ENCODE measurements around the gene RASA1. TPM values are rescaled to one million over a fixed set of nuclear protein-coding genes. Genes with fewer than 3 reads are reported as not detected.

The RASA1 gene
- total and polyA plus RNA-seq, 9 of the 15 experiments (the other 6 are each of a cell fraction or from before 2014, with no cell fraction given): 3.2 to 17.3 (median 9.2) TPM

DNA sequence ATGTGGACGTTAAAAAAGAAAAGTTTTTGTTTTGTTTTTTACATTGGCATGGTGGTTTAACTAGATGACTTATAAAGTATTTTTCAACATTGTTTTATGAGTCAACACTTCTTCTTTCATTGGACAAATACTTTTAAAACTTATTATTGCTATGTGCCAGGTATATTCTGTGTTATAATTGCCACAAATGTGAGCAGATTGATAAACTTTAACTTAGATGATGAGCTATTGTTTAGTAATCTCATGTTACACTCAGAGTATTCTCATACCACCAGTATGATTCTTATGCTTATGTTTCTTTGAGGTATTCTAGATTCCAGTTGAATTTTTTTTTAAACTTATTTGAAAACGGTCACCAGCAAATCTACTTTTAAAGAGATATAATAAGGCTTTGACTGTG is 60.3 kb downstream of the RASA1 start (continued):
- TF ChIP-seq, protein P1, sequence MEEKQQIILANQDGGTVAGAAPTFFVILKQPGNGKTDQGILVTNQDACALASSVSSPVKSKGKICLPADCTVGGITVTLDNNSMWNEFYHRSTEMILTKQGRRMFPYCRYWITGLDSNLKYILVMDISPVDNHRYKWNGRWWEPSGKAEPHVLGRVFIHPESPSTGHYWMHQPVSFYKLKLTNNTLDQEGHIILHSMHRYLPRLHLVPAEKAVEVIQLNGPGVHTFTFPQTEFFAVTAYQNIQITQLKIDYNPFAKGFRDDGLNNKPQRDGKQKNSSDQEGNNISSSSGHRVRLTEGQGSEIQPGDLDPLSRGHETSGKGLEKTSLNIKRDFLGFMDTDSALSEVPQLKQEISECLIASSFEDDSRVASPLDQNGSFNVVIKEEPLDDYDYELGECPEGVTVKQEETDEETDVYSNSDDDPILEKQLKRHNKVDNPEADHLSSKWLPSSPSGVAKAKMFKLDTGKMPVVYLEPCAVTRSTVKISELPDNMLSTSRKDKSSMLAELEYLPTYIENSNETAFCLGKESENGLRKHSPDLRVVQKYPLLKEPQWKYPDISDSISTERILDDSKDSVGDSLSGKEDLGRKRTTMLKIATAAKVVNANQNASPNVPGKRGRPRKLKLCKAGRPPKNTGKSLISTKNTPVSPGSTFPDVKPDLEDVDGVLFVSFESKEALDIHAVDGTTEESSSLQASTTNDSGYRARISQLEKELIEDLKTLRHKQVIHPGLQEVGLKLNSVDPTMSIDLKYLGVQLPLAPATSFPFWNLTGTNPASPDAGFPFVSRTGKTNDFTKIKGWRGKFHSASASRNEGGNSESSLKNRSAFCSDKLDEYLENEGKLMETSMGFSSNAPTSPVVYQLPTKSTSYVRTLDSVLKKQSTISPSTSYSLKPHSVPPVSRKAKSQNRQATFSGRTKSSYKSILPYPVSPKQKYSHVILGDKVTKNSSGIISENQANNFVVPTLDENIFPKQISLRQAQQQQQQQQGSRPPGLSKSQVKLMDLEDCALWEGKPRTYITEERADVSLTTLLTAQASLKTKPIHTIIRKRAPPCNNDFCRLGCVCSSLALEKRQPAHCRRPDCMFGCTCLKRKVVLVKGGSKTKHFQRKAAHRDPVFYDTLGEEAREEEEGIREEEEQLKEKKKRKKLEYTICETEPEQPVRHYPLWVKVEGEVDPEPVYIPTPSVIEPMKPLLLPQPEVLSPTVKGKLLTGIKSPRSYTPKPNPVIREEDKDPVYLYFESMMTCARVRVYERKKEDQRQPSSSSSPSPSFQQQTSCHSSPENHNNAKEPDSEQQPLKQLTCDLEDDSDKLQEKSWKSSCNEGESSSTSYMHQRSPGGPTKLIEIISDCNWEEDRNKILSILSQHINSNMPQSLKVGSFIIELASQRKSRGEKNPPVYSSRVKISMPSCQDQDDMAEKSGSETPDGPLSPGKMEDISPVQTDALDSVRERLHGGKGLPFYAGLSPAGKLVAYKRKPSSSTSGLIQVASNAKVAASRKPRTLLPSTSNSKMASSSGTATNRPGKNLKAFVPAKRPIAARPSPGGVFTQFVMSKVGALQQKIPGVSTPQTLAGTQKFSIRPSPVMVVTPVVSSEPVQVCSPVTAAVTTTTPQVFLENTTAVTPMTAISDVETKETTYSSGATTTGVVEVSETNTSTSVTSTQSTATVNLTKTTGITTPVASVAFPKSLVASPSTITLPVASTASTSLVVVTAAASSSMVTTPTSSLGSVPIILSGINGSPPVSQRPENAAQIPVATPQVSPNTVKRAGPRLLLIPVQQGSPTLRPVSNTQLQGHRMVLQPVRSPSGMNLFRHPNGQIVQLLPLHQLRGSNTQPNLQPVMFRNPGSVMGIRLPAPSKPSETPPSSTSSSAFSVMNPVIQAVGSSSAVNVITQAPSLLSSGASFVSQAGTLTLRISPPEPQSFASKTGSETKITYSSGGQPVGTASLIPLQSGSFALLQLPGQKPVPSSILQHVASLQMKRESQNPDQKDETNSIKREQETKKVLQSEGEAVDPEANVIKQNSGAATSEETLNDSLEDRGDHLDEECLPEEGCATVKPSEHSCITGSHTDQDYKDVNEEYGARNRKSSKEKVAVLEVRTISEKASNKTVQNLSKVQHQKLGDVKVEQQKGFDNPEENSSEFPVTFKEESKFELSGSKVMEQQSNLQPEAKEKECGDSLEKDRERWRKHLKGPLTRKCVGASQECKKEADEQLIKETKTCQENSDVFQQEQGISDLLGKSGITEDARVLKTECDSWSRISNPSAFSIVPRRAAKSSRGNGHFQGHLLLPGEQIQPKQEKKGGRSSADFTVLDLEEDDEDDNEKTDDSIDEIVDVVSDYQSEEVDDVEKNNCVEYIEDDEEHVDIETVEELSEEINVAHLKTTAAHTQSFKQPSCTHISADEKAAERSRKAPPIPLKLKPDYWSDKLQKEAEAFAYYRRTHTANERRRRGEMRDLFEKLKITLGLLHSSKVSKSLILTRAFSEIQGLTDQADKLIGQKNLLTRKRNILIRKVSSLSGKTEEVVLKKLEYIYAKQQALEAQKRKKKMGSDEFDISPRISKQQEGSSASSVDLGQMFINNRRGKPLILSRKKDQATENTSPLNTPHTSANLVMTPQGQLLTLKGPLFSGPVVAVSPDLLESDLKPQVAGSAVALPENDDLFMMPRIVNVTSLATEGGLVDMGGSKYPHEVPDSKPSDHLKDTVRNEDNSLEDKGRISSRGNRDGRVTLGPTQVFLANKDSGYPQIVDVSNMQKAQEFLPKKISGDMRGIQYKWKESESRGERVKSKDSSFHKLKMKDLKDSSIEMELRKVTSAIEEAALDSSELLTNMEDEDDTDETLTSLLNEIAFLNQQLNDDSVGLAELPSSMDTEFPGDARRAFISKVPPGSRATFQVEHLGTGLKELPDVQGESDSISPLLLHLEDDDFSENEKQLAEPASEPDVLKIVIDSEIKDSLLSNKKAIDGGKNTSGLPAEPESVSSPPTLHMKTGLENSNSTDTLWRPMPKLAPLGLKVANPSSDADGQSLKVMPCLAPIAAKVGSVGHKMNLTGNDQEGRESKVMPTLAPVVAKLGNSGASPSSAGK (IDR thresholded peaks at IDR 0.05): no peak
- TF ChIP-seq DMBX1 (CRISPR knock-in tag; IDR thresholded peaks at IDR 0.05; ENCODE audit: borderline replicate concordance): no peak

All from K562 (cell line).